ENCODE results near the gene CSRNP2. TPM values are rescaled to one million over a fixed set of nuclear protein-coding genes. Genes with fewer than 3 reads are reported as not detected.

The CSRNP2 gene
- total and polyA plus RNA-seq, 2 of the 4 experiments (the other 2 are of a cell fraction): 14.0 to 21.7 TPM

DNA sequence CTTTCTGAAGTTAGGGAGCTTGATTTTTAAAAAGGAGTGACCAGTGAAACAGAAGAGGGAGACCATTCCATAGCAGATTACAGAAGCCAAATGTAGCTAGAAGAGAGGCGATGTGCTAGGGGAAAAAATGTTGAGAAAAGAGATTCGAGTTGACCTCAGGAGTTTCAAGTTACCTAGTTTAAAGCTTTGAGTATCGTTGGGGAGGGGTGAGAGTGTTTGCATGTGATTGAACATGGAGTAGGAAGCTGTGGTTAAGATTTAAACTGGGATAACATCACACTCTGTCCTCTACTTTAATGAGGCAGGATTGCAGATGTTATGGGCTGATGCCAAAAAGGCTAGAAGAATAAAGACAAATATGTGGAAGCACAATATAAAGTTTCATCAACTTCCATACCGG, 31.6 kb downstream of the CSRNP2 start:
- Histone ChIP-seq H3K4ac (ENCODE audit: low read depth, low read length) (no peak overlapping the region), H4K91ac (ENCODE audit: insufficient read depth, low read depth, low read length) (no peak overlapping the region), H2BK5ac (ENCODE audit: low read depth, low read length, poor library complexity, severe bottlenecking) (no peak overlapping the region), H3K27ac (ENCODE audit: insufficient read depth, low read length) (no peak overlapping the region), H4K5ac (ENCODE audit: low read depth, low read length) (no peak overlapping the region), H2BK20ac (ENCODE audit: low read depth, low read length) (no peak overlapping the region), H3K9me1 (ENCODE audit: insufficient read depth, low read length) (peaks cover 8% of the 10 kb centered on the region; the same call in 1 of the 2 replicates), H3K4me2 (ENCODE audit: low read depth, low read length) (no peak overlapping the region), H3K9ac (ENCODE audit: low read depth, low read length) (no peak overlapping the region), H3K36me3 (ENCODE audit: control insufficient read depth, insufficient read depth, low read length) (peaks cover 15% of the 10 kb centered on the region), H3K27me3 (ENCODE audit: control insufficient read depth, insufficient read depth, low read length) (no peaks in the 10 kb centered on the region), H2AK9ac (replicated peaks; ENCODE audit: low read depth, low read length, poor library complexity) (no peak overlapping the region), H3K14ac (replicated peaks; ENCODE audit: low read depth, low read length) (no peak overlapping the region), H2AK5ac (ENCODE audit: low read depth, low read length) (no peak overlapping the region), H3K79me1 (ENCODE audit: low read depth in 1 of 2, low read length in 2 of 2) (peaks cover 17 to 24% of the 10 kb centered on the region in 2 experiments), H2BK15ac (ENCODE audit: low read depth, low read length) (no peak overlapping the region), H4K8ac (ENCODE audit: low read depth in 2 of 2, low read length in 2 of 2) (no peak overlapping the region), H3K56ac (ENCODE audit: extremely low read depth, insufficient read depth, low read length) (no peak overlapping the region), H2AFZ (replicated peaks; ENCODE audit: low read length, poor library complexity) (no peak overlapping the region), H3K4me1 (ENCODE audit: control insufficient read depth, insufficient read depth, low read length) (no peaks in the 10 kb centered on the region; the same call in 1 of the 2 replicates), H3K23ac (ENCODE audit: low read depth, low read length) (no peak overlapping the region), H4K20me1 (ENCODE audit: insufficient read depth, low read length) (no peaks in the 10 kb centered on the region), H3K18ac (ENCODE audit: low read depth, low read length) (no peak overlapping the region), H3K9me3 (ENCODE audit: control insufficient read depth, insufficient read depth, low read length) (no peaks in the 10 kb centered on the region), H3K4me3 (ENCODE audit: insufficient read depth, low read depth, low read length) (no peak overlapping the region), H2BK120ac (ENCODE audit: low read depth, low read length) (no peak overlapping the region)
- 74% methylated on average over 2 of the region's 4 CpGs; no CpG with 5 or more reads in 1 of the 2 experiments for WGBS, 2 experiments (ENCODE audit: extremely low coverage in 2 of 2, insufficient read length in 1 of 2)
- no peak for TF ChIP-seq POLR2A (IDR thresholded peaks at IDR 0.05; ENCODE audit: low read depth, low read length)
- TF ChIP-seq CEBPB (IDR thresholded peaks at IDR 0.05; ENCODE audit: low read depth, low read length): no peak
- TF ChIP-seq, protein P1, sequence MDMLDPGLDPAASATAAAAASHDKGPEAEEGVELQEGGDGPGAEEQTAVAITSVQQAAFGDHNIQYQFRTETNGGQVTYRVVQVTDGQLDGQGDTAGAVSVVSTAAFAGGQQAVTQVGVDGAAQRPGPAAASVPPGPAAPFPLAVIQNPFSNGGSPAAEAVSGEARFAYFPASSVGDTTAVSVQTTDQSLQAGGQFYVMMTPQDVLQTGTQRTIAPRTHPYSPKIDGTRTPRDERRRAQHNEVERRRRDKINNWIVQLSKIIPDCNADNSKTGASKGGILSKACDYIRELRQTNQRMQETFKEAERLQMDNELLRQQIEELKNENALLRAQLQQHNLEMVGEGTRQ (IDR thresholded peaks at IDR 0.05; ENCODE audit: low read depth, low read length): no peak
- no peak for TF ChIP-seq FOS (IDR thresholded peaks at IDR 0.05; ENCODE audit: low read depth, low read length)
- no peak for TF ChIP-seq SMC3 (IDR thresholded peaks at IDR 0.05; ENCODE audit: low read depth, low read length)
- no peak for TF ChIP-seq CHD1 (IDR thresholded peaks at IDR 0.05; ENCODE audit: low read depth, low read length)
- no peak for TF ChIP-seq MAZ (IDR thresholded peaks at IDR 0.05; ENCODE audit: borderline replicate concordance, low read depth, low read length)
- no peak for TF ChIP-seq NFE2L2 (IDR thresholded peaks at IDR 0.05; ENCODE audit: low read depth, low read length)
- ChIA-PET CTCF (interaction anchor here (0.6 to 0.7 kb wide), 2 partner anchors 11 to 58 kb away, joined by 3 to 4 read pairs; no protein-coding TSS in a partner anchor), POLR2A (ENCODE audit: unreplicated experiment) (no interaction called here)
- no TSS peak for BruUV-seq (replicated peaks)
- dilution Hi-C loops (cut with HindIII; ENCODE audit: low sequenced_read_pairs, unreplicated experiment) (no loop called here), in situ Hi-C loops (cut with MboI; ENCODE audit: low sequenced_read_pairs) (no loop called here), intact Hi-C loops (cut with micrococcal nuclease) (no loop called here)
- no peak for ATAC-seq (ENCODE audit: low read depth)
- no peak for DNase-seq
